HL-60 (cell line): Measurements from ENCODE around the gene NR1D2.

Source experiments
- DNase-seq, 2 experiments: peaks; one replicate each; pipeline ENCODE4 v3.0.0-alpha.2; 2010 to 2020; ENCODE audit warnings: low read depth in 1 of 2, low spot score in 1 of 2
- H3K27ac ChIP-seq: fragments of 250-450 bp; sonication (Bioruptor Pico); replicated peaks from 2 replicates; pipeline ENCODE4 v1.5.1; 2020; ENCODE audit warnings: mild to moderate bottlenecking, moderate library complexity
- H3K27me3 ChIP-seq: fragments of 250-450 bp; sonication (Bioruptor Pico); 2 replicates; pipeline ENCODE4 v1.5.1; 2021; ENCODE audit warnings: mild to moderate bottlenecking, moderate library complexity; ENCODE audit not compliant: insufficient read depth, poor library complexity, severe bottlenecking
- H3K4me3 ChIP-seq: replicated peaks from 2 replicates; pipeline ENCODE4 v1.5.1; 2011; ENCODE audit warnings: mild to moderate bottlenecking, control low read depth, low read length; ENCODE audit not compliant: insufficient read depth
- GABPA ChIP-seq: IDR thresholded peaks from 2 replicates; pipeline ENCODE4 v1.6.1; 2012; ENCODE audit warnings: low read depth
- POLR2AphosphoS5 ChIP-seq: IDR thresholded peaks from 2 replicates; pipeline ENCODE4 v1.6.1; 2012; ENCODE audit warnings: low read depth
- SPI1 ChIP-seq: IDR thresholded peaks from 2 replicates; pipeline ENCODE4 v1.6.1; 2012; ENCODE audit warnings: low read depth, mild to moderate bottlenecking, borderline replicate concordance
- TF ChIP-seq, protein P1 (sequence below): IDR thresholded peaks from one replicate; pipeline ENCODE4 v1.5.1; 2011; ENCODE audit warnings: low read length, control low read depth, inconsistent platforms; ENCODE audit not compliant: insufficient read depth
- TF ChIP-seq, protein P2 (sequence below): IDR thresholded peaks from 2 replicates; pipeline ENCODE4 v1.6.1; 2012; ENCODE audit warnings: low read depth; ENCODE audit not compliant: insufficient replicate concordance

Gene NR1D2

GRCh38 chr3:23960649-23961048, 15.6 kb downstream of the NR1D2 start:
- DNase-seq: no peak
- Histone ChIP-seq H3K4me3 (no peak overlapping the region), H3K27me3 (no peaks in the 10 kb centered on the region), H3K27ac (no peak overlapping the region)
- TF ChIP-seq, protein P1, sequence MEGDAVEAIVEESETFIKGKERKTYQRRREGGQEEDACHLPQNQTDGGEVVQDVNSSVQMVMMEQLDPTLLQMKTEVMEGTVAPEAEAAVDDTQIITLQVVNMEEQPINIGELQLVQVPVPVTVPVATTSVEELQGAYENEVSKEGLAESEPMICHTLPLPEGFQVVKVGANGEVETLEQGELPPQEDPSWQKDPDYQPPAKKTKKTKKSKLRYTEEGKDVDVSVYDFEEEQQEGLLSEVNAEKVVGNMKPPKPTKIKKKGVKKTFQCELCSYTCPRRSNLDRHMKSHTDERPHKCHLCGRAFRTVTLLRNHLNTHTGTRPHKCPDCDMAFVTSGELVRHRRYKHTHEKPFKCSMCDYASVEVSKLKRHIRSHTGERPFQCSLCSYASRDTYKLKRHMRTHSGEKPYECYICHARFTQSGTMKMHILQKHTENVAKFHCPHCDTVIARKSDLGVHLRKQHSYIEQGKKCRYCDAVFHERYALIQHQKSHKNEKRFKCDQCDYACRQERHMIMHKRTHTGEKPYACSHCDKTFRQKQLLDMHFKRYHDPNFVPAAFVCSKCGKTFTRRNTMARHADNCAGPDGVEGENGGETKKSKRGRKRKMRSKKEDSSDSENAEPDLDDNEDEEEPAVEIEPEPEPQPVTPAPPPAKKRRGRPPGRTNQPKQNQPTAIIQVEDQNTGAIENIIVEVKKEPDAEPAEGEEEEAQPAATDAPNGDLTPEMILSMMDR: no peak
- no peak for TF ChIP-seq POLR2AphosphoS5
- TF ChIP-seq GABPA: no peak
- no peak for TF ChIP-seq SPI1
- TF ChIP-seq, protein P2, sequence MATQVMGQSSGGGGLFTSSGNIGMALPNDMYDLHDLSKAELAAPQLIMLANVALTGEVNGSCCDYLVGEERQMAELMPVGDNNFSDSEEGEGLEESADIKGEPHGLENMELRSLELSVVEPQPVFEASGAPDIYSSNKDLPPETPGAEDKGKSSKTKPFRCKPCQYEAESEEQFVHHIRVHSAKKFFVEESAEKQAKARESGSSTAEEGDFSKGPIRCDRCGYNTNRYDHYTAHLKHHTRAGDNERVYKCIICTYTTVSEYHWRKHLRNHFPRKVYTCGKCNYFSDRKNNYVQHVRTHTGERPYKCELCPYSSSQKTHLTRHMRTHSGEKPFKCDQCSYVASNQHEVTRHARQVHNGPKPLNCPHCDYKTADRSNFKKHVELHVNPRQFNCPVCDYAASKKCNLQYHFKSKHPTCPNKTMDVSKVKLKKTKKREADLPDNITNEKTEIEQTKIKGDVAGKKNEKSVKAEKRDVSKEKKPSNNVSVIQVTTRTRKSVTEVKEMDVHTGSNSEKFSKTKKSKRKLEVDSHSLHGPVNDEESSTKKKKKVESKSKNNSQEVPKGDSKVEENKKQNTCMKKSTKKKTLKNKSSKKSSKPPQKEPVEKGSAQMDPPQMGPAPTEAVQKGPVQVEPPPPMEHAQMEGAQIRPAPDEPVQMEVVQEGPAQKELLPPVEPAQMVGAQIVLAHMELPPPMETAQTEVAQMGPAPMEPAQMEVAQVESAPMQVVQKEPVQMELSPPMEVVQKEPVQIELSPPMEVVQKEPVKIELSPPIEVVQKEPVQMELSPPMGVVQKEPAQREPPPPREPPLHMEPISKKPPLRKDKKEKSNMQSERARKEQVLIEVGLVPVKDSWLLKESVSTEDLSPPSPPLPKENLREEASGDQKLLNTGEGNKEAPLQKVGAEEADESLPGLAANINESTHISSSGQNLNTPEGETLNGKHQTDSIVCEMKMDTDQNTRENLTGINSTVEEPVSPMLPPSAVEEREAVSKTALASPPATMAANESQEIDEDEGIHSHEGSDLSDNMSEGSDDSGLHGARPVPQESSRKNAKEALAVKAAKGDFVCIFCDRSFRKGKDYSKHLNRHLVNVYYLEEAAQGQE: no peak

- no peak overlapping the region for H3K4me3 ChIP-seq
- no peaks in the 10 kb centered on the region for H3K27me3 ChIP-seq
- no peak for TF ChIP-seq POLR2AphosphoS5
- TF ChIP-seq, protein P2: no peak
- H3K27ac ChIP-seq: no peak overlapping the region
- DNase-seq: no peak
Measured at GRCh38 chr3:23961066-23961465, 16.0 kb downstream of the NR1D2 start.

DNA sequence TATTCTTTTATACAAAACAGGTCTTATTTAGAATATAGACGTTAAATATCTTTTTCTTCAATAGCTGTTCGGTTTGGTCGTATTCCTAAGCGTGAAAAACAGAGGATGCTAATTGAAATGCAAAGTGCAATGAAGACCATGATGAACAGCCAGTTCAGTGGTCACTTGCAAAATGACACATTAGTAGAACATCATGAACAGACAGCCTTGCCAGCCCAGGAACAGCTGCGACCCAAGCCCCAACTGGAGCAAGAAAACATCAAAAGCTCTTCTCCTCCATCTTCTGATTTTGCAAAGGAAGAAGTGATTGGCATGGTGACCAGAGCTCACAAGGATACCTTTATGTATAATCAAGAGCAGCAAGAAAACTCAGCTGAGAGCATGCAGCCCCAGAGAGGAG, 16.8 kb downstream of the NR1D2 start:
- H3K27me3 ChIP-seq: no peaks in the 10 kb centered on the region
- TF ChIP-seq POLR2AphosphoS5: no peak
- TF ChIP-seq GABPA: no peak
- TF ChIP-seq, protein P1: no peak
- TF ChIP-seq, protein P2: no peak
- no peak for TF ChIP-seq SPI1
- H3K27ac ChIP-seq: no peak overlapping the region
- no peak for DNase-seq
- no peak overlapping the region for H3K4me3 ChIP-seq
